ENCODE measurements around the gene EIF4G3. TPM values are rescaled to one million over a fixed set of nuclear protein-coding genes. Genes with fewer than 3 reads are reported as not detected.

Gene EIF4G3
- total RNA-seq, 1 experiment from 2014 or later: 72.0 TPM

GRCh38 chr1:21160263-21160796, 16.4 kb downstream of the EIF4G3 start:
- Histone ChIP-seq H4K91ac (ENCODE audit: insufficient read length, low read depth, low read length) (no peak overlapping the region), H2AFZ (ENCODE audit: low read length) (no peak overlapping the region), H4K8ac (replicated peaks; ENCODE audit: insufficient read length, low read depth, low read length) (no peak overlapping the region), H3K27ac (ENCODE audit: insufficient read length, low read depth, low read length) (no peak overlapping the region), H3K23me2 (ENCODE audit: insufficient read length, low read depth, low read length, poor library complexity, severe bottlenecking) (no peaks in the 10 kb centered on the region), H3K4me1 (ENCODE audit: insufficient read depth, low read length) (no peaks in the 10 kb centered on the region), H4K5ac (ENCODE audit: insufficient read length, low read depth, low read length) (no peak overlapping the region), H3T11ph (ENCODE audit: low read length) (no peak overlapping the region), H3K4ac (ENCODE audit: low read depth, low read length) (no peak overlapping the region), H3K27me3 (ENCODE audit: insufficient read depth, low read length) (no peaks in the 10 kb centered on the region), H3K9ac (ENCODE audit: extremely low read depth, insufficient read length, low read length) (no peak overlapping the region), H2BK15ac (ENCODE audit: low read depth, low read length) (no peak overlapping the region), H3K4me2 (ENCODE audit: insufficient read depth, insufficient read length, low read length) (no peak overlapping the region), H3K56ac (ENCODE audit: insufficient read length, low read depth, low read length) (no peak overlapping the region), H3K9me3 (ENCODE audit: control insufficient read depth, low read depth, low read length) (no peaks in the 10 kb centered on the region), H4K20me1 (ENCODE audit: control insufficient read depth, insufficient read depth, insufficient read length) (no peaks in the 10 kb centered on the region), H3K18ac (ENCODE audit: insufficient read length, low read depth, low read length) (no peak overlapping the region), H3K79me1 (ENCODE audit: insufficient read depth, low read depth, low read length, poor library complexity, severe bottlenecking) (peaks cover 5% of the 10 kb centered on the region), H2BK120ac (ENCODE audit: low read depth, low read length, poor library complexity, severe bottlenecking) (no peak overlapping the region), H2BK12ac (ENCODE audit: insufficient read length, low read depth, low read length) (no peak overlapping the region), H2BK20ac (ENCODE audit: low read depth, low read length, poor library complexity, severe bottlenecking) (no peak overlapping the region), H3K23ac (ENCODE audit: insufficient read length, low read depth, low read length) (no peak overlapping the region), H3K79me2 (ENCODE audit: insufficient read depth, low read length) (peaks cover 5% of the 10 kb centered on the region; the same call in 1 of the 2 replicates), H3K14ac (ENCODE audit: insufficient read depth, low read length) (no peak overlapping the region), H2BK5ac (ENCODE audit: insufficient read length, low read length) (no peak overlapping the region), H2AK5ac (ENCODE audit: insufficient read length, low read length) (no peak overlapping the region)
- Mint-ChIP-seq H3K27ac (no peak overlapping the region), H3K4me3 (no peak overlapping the region), H3K4me1 (peaks cover 2 to 4% of the 10 kb centered on the region in 2 experiments; a peak in 3 of 4 replicates), H3K9me3 (no peaks in the 10 kb centered on the region), H3K36me3 (ENCODE audit: insufficient read depth in 1 of 3, low read depth in 3 of 3) (peaks cover 7 to 32% (median 25%) of the 10 kb centered on the region in 3 experiments; a peak in 6 of 7 replicates), H3K27me3 (ENCODE audit: low read depth) (no peaks in the 10 kb centered on the region)
- TF ChIP-seq CTCF (conservative IDR thresholded peaks at IDR 0.05): no peak
- no peak for DNase-seq
- no CpG with 5 or more reads among the region's 3 CpGs for WGBS (ENCODE audit: extremely low coverage, insufficient read length, low lambda C conversion rate)
